DOHH2 (cell line): Measurements from ENCODE around the gene HLA-DMA.

Source experiments
- CTCF ChIP-seq: fragments of 200-600 bp; sonication (generic); IDR thresholded peaks from one replicate; pipeline ENCODE4 v1.5.1; 2014; ENCODE audit warnings: antibody characterized with exemption, mild to moderate bottlenecking, low read depth, low read length; ENCODE audit not compliant: poor library complexity, severe bottlenecking
- EZH2phosphoT487 ChIP-seq: fragments of 200-600 bp; sonication (generic); IDR thresholded peaks from 2 replicates; pipeline ENCODE4 v1.6.1; 2017; ENCODE audit warnings: borderline replicate concordance, mild to moderate bottlenecking, antibody characterized with exemption, low read length, moderate library complexity, mixed read lengths

- TF ChIP-seq CTCF = no peak
- TF ChIP-seq EZH2phosphoT487 = no peak
Observed at GRCh38 chr6:32903952-32904351, 48.9 kb downstream of the HLA-DMA start.
